HCT116 (cell line): ENCODE data around the gene DOCK4. TPM values are rescaled to one million over a fixed set of nuclear protein-coding genes. Genes with fewer than 3 reads are reported as not detected.

Experiments
- ATAC-seq: fragments of 200-7000 bp; cut with Tn5 transposase; 2 replicates; pipeline ENCODE4 v1.9.1; 2020; ENCODE audit warnings: mild to moderate bottlenecking, moderate library complexity
- BruUV-seq: library from RNA; stranded (reverse); fragments of 400-500 nt; replicated peaks from 2 replicates; lab custom pipeline; 2021; lab: Mats Ljungman, UMichigan
- CTCF ChIA-PET: fragments of 300-600 bp; sonication (Branson Sonifier 250); formaldehyde crosslinking; loops from one replicate; lab custom pipeline; 2021; ENCODE audit warnings: antibody characterized with exemption; lab: Charles Lee
- POLR2A ChIA-PET: fragments of 300-600, 350-600 bp; sonication (Branson Sonifier 250); formaldehyde crosslinking; loops from one replicate; lab custom pipeline; 2021; ENCODE audit warnings: antibody characterized with exemption; lab: Charles Lee
- RAD21 ChIA-PET, 2 experiments: fragments of 300-600 bp; sonication (Branson Sonifier 250); formaldehyde crosslinking; loops; one replicate each; lab custom pipeline; 2023; ENCODE audit warnings: low total read pairs in 2 of 2; ENCODE audit not compliant: uncharacterized antibody in 2 of 2, unreplicated experiment in 2 of 2, low non-redundant PET in 1 of 2; lab: Charles Lee
- DNase-seq: peaks from one replicate; pipeline ENCODE4 v3.0.0-alpha.2; 2010; ENCODE audit warnings: low read depth, low spot score
- H2AFZ ChIP-seq: fragments of 200-600 bp; shearing (Covaris generic), sonication (generic); 2 replicates; pipeline ENCODE4 v1.6.1; 2017; ENCODE audit warnings: low read depth, mixed run types, mixed read lengths, antibody characterized with exemption, low read length; ENCODE audit not compliant: poor library complexity, severe bottlenecking
- H3K27ac ChIP-seq: 2 replicates; pipeline ENCODE4 v1.5.1; 2012; ENCODE audit warnings: low read depth, low read length
- H3K27me3 ChIP-seq: fragments of 200-600 bp; sonication (generic); 2 replicates; pipeline ENCODE4 v1.6.1; 2016; ENCODE audit warnings: mixed run types, low read length, mixed read lengths; ENCODE audit not compliant: insufficient read depth
- H3K36me3 ChIP-seq, 2 experiments: fragments of 200-500 bp in 1 of 2; fragments of 200-600 bp in 1 of 2; sonication (Bioruptor generic) in 1 of 2; sonication (generic) in 1 of 2; 2 replicates each; pipeline versions ENCODE4 v1.5.1 to v1.6.1; 2014 to 2016; ENCODE audit warnings: low read length in 2 of 2, inconsistent platforms in 1 of 2, mixed read lengths in 1 of 2, mixed run types in 1 of 2; ENCODE audit not compliant: insufficient read depth in 2 of 2, control insufficient read depth in 1 of 2
- H3K4me1 ChIP-seq, 2 experiments: fragments of 200-600 bp in 1 of 2; sonication (generic) in 1 of 2; 2 replicates each; pipeline versions ENCODE4 v1.5.1 to v1.6.1; 2012 to 2017; ENCODE audit warnings: low read length in 2 of 2, inconsistent platforms in 1 of 2, mild to moderate bottlenecking in 1 of 2, mixed read lengths in 1 of 2, mixed run types in 1 of 2, moderate library complexity in 1 of 2; ENCODE audit not compliant: insufficient read depth in 2 of 2, control insufficient read depth in 1 of 2
- H3K4me2 ChIP-seq: fragments of 200-600 bp; sonication (generic); 2 replicates; pipeline ENCODE4 v1.6.1; 2017; ENCODE audit warnings: mixed run types, low read length, mixed read lengths
- H3K4me3 ChIP-seq, 2 experiments: fragments of 200-600 bp in 1 of 2; sonication (generic) in 1 of 2; replicated peaks in 1 of 2; 2 replicates each; pipeline ENCODE4 v1.5.1; 2011 to 2016; ENCODE audit warnings: low read length in 2 of 2, control low read depth in 1 of 2, low read depth in 1 of 2, mild to moderate bottlenecking in 1 of 2, mixed read lengths in 1 of 2, mixed run types in 1 of 2
- H3K79me2 ChIP-seq: fragments of 200-600 bp; sonication (generic); 2 replicates; pipeline ENCODE4 v1.6.1; 2017; ENCODE audit warnings: mild to moderate bottlenecking, mixed run types, low read length, moderate library complexity, mixed read lengths; ENCODE audit not compliant: insufficient read depth
- H3K9ac ChIP-seq: fragments of 200-600 bp; sonication (generic); 2 replicates; pipeline ENCODE4 v1.6.1; 2016; ENCODE audit warnings: low read length, mixed read lengths
- H3K9me2 ChIP-seq: fragments of 200-600 bp; sonication (generic), shearing (Covaris generic); 2 replicates; pipeline ENCODE4 v1.6.1; 2017; ENCODE audit warnings: mixed run types, mild to moderate bottlenecking, moderate library complexity; ENCODE audit not compliant: insufficient read depth
- H3K9me3 ChIP-seq, 2 experiments: fragments of 200-500 bp in 1 of 2; fragments of 200-600 bp in 1 of 2; sonication (Bioruptor generic) in 1 of 2; sonication (generic) in 1 of 2; 2 replicates each; pipeline ENCODE4 v1.6.1; 2014 to 2017; ENCODE audit warnings: low read length in 2 of 2, mixed read lengths in 2 of 2, inconsistent platforms in 1 of 2, low read depth in 1 of 2, mild to moderate bottlenecking in 1 of 2, mixed run types in 1 of 2, moderate library complexity in 1 of 2; ENCODE audit not compliant: control insufficient read depth in 1 of 2, insufficient read depth in 1 of 2
- H4K20me1 ChIP-seq: fragments of 200-600 bp; sonication (generic), shearing (Covaris generic); 2 replicates; pipeline ENCODE4 v1.6.1; 2017; ENCODE audit warnings: mixed run types, mild to moderate bottlenecking, moderate library complexity; ENCODE audit not compliant: insufficient read depth
- CBX3 ChIP-seq: IDR thresholded peaks from 2 replicates; pipeline ENCODE4 v1.6.1; 2012; ENCODE audit warnings: low read depth
- CEBPB ChIP-seq: IDR thresholded peaks from 2 replicates; pipeline ENCODE4 v1.6.1; 2012; ENCODE audit warnings: low read depth
- EGR1 ChIP-seq: IDR thresholded peaks from 2 replicates; pipeline ENCODE4 v1.6.1; 2012; ENCODE audit warnings: low read depth
- ELF1 ChIP-seq: IDR thresholded peaks from 2 replicates; pipeline ENCODE4 v1.6.1; 2012; ENCODE audit warnings: low read depth, borderline replicate concordance
- EZH2 ChIP-seq: fragments of 200-600 bp; sonication (generic); IDR thresholded peaks from 2 replicates; pipeline ENCODE4 v1.6.1; 2017; ENCODE audit warnings: antibody characterized with exemption, mixed run types
- FOSL1 ChIP-seq: IDR thresholded peaks from 2 replicates; pipeline ENCODE4 v1.6.1; 2012; ENCODE audit warnings: low read depth
- JUND ChIP-seq: IDR thresholded peaks from 2 replicates; pipeline ENCODE4 v1.6.1; 2012
- MAX ChIP-seq: IDR thresholded peaks from 2 replicates; pipeline ENCODE4 v1.6.1; 2012
- SRF ChIP-seq: IDR thresholded peaks from 2 replicates; pipeline ENCODE4 v1.6.1; 2012; ENCODE audit warnings: low read depth
- ZFX ChIP-seq: fragments of 450-650 bp; IDR thresholded peaks from 2 replicates; pipeline ENCODE4 v1.6.1; 2017
- ZNF274 ChIP-seq: fragments of 200-500 bp; sonication (Bioruptor generic); IDR thresholded peaks from 2 replicates; pipeline ENCODE4 v1.6.1; 2014; ENCODE audit warnings: mild to moderate bottlenecking, low read depth, low read length, inconsistent platforms
- intact Hi-C: fragments of 100-400 bp; cut with micrococcal nuclease; formaldehyde crosslinking; loops from 2 replicates; pipeline ENCODE4 v1.10.0; 2022
- total RNA-seq: library from RNA; stranded (reverse); gene quantifications from one replicate; pipeline ENCODE4 v1.2.1, GENCODE V29; 2021; ENCODE audit not compliant: unreplicated experiment
- TF ChIP-seq, protein P1 (sequence below): IDR thresholded peaks from 2 replicates; pipeline ENCODE4 v1.6.1; 2012; ENCODE audit warnings: low read depth
- TF ChIP-seq, protein P2 (sequence below), 3 experiments: fragments of 200-600 bp in 1 of 3; sonication (generic) in 1 of 3; IDR thresholded peaks in 2 of 3; conservative IDR thresholded peaks in 1 of 3; 2 replicates each; pipeline ENCODE4 v1.5.1; 2012 to 2017; ENCODE audit warnings: low read depth in 2 of 3, low read length in 2 of 3, antibody characterized with exemption in 1 of 3, borderline replicate concordance in 1 of 3, control low read depth in 1 of 3, mild to moderate bottlenecking in 1 of 3, mixed read lengths in 1 of 3, mixed run types in 1 of 3, moderate library complexity in 1 of 3; ENCODE audit not compliant: insufficient read depth in 1 of 3

The DOCK4 gene
- total RNA-seq, 1 experiment from 2014 or later, result 2.2 TPM

DNA sequence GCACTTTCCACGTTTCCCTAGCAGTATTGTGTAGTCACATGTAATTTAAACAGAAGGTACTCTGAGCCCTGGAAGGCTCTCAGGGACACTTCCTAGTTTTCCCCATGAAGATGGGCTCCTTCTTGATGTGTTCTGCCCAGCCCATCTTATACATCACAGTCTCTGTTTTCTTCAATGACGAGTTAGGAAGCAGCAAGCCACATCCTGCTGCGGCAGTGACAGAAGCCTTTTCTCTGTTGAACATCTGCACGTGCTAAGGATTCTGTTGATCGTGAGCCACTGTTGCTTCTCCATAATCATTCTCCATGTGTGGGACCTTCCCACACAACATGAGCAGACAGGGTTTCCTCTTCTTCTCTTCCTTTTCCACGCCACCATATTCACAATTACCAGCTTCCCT lies 346.0 kb downstream of the DOCK4 start (continued):
- TF ChIP-seq, protein P1, sequence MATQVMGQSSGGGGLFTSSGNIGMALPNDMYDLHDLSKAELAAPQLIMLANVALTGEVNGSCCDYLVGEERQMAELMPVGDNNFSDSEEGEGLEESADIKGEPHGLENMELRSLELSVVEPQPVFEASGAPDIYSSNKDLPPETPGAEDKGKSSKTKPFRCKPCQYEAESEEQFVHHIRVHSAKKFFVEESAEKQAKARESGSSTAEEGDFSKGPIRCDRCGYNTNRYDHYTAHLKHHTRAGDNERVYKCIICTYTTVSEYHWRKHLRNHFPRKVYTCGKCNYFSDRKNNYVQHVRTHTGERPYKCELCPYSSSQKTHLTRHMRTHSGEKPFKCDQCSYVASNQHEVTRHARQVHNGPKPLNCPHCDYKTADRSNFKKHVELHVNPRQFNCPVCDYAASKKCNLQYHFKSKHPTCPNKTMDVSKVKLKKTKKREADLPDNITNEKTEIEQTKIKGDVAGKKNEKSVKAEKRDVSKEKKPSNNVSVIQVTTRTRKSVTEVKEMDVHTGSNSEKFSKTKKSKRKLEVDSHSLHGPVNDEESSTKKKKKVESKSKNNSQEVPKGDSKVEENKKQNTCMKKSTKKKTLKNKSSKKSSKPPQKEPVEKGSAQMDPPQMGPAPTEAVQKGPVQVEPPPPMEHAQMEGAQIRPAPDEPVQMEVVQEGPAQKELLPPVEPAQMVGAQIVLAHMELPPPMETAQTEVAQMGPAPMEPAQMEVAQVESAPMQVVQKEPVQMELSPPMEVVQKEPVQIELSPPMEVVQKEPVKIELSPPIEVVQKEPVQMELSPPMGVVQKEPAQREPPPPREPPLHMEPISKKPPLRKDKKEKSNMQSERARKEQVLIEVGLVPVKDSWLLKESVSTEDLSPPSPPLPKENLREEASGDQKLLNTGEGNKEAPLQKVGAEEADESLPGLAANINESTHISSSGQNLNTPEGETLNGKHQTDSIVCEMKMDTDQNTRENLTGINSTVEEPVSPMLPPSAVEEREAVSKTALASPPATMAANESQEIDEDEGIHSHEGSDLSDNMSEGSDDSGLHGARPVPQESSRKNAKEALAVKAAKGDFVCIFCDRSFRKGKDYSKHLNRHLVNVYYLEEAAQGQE, result no peak
- TF ChIP-seq EZH2, result no peak
- TF ChIP-seq CEBPB, result no peak
- TF ChIP-seq EGR1, result no peak
- no peak for TF ChIP-seq ZNF274

DNA sequence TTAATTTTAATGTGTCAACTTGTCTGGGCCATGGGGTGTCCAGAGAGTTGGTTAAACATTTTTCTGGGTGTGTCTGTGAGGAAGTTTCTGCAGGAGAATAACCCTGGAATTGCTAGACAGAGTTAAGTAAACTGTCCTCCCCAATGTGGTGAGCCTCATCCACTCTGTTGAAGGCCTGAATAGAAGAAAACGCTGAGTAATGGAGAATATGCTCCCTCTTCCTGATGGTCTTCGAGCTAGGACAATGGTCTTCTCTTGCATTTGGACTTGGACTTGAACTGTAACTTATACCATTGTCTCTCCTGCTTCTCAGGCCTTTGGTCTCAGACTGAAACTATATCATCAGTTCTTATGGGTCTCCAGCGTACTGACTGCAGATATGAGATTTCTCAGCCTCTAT lies 347.9 kb downstream of the DOCK4 start:
- no peaks in the 10 kb centered on the region for H3K9me2 ChIP-seq
- no peak overlapping the region for H3K27ac ChIP-seq
- no peak overlapping the region for H3K9ac ChIP-seq
- H3K4me2 ChIP-seq, result no peak overlapping the region
- intact Hi-C loops, result loop anchor here (5.0 kb wide), 3 partner anchors 116 to 639 kb away; no protein-coding TSS in a partner anchor
- H3K27me3 ChIP-seq, result no peaks in the 10 kb centered on the region
- H4K20me1 ChIP-seq, result no peaks in the 10 kb centered on the region
- DNase-seq, result no peak
- no peak for ATAC-seq
- RAD21 ChIA-PET, result no interaction called here
- no TSS peak for BruUV-seq
- no peak overlapping the region for H2AFZ ChIP-seq
- no peaks in the 10 kb centered on the region for H3K4me1 ChIP-seq
- no peaks in the 10 kb centered on the region for H3K79me2 ChIP-seq
- POLR2A ChIA-PET, result no interaction called here
- H3K9me3 ChIP-seq, result no peaks in the 10 kb centered on the region
- H3K36me3 ChIP-seq, result no peaks in the 10 kb centered on the region
- CTCF ChIA-PET, result no interaction called here
- no peak overlapping the region for H3K4me3 ChIP-seq
- TF ChIP-seq EGR1 (no peak), CEBPB (no peak), ZFX (no peak), FOSL1 (no peak), CBX3 (no peak), JUND (no peak), MAX (no peak), SRF (no peak), EZH2 (no peak), ELF1 (no peak)
- TF ChIP-seq, protein P2, sequence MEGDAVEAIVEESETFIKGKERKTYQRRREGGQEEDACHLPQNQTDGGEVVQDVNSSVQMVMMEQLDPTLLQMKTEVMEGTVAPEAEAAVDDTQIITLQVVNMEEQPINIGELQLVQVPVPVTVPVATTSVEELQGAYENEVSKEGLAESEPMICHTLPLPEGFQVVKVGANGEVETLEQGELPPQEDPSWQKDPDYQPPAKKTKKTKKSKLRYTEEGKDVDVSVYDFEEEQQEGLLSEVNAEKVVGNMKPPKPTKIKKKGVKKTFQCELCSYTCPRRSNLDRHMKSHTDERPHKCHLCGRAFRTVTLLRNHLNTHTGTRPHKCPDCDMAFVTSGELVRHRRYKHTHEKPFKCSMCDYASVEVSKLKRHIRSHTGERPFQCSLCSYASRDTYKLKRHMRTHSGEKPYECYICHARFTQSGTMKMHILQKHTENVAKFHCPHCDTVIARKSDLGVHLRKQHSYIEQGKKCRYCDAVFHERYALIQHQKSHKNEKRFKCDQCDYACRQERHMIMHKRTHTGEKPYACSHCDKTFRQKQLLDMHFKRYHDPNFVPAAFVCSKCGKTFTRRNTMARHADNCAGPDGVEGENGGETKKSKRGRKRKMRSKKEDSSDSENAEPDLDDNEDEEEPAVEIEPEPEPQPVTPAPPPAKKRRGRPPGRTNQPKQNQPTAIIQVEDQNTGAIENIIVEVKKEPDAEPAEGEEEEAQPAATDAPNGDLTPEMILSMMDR (IDR thresholded peaks at IDR 0.05 in 2 of 3, conservative IDR thresholded peaks at IDR 0.05 in 1 of 3; ENCODE audit: borderline replicate concordance in 1 of 3, insufficient read depth in 1 of 3, low read depth in 2 of 3, low read length in 2 of 3), result no peak
